HG03045 (cell line): ENCODE results near the gene ARHGAP11B.
A peak's percentile ranks its signal among the peaks of the same experiment; 100 is the strongest.
"Not testable (repeated sequence)": the region's sequence is repeated elsewhere in the genome, so short reads cannot be mapped to it uniquely, and the experiment has no call there.

Experiments used
- ATAC-seq: cut with Tn5 transposase; IDR thresholded peaks from one replicate; pipeline ENCODE4 v1.9.1; 2021; ENCODE audit warnings: mild to moderate bottlenecking, moderate library complexity; ENCODE audit not compliant: unreplicated experiment

Gene ARHGAP11B

DNA sequence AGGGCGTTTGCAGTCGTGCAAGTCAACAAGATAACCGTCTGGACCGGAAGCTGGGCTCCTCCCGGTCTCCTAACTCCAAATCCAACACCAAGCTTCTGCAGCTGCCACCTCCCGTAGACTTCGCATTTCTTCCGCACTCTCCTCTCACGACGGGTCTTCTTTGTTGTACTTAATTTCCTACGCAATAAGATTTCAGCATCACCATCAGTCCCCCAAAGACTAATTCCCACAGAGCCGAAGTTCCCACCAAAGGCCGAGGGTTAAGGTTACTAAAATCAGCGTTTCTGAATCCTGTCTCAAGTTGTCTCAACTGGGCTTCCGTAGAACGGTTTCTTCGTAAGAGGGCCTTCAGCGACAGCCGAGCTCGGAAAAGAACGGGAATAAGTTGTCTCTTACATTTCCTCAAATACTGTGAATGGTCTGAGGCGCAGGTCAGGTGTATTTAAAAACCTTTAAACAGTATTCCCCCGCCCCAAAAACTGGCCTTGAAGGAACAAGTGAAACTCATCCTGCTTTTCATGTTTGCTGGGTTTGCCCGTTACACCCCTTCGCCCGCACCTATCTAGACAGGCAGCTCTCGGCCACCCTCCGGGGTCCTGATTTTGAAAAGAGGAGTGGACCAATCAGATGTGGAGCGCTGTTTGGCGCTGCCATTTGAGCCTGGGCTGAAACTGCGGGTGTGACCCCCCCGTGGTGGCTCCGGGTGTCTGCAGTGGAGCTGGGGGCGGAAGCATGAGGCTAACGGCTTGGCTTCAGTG, at the start of gene ARHGAP11B:
Gene ARHGAP11B (plus strand): TSS at position 693 of the 758 bp plus-strand sequence.
- peak; percentile 93 for ATAC-seq

DNA sequence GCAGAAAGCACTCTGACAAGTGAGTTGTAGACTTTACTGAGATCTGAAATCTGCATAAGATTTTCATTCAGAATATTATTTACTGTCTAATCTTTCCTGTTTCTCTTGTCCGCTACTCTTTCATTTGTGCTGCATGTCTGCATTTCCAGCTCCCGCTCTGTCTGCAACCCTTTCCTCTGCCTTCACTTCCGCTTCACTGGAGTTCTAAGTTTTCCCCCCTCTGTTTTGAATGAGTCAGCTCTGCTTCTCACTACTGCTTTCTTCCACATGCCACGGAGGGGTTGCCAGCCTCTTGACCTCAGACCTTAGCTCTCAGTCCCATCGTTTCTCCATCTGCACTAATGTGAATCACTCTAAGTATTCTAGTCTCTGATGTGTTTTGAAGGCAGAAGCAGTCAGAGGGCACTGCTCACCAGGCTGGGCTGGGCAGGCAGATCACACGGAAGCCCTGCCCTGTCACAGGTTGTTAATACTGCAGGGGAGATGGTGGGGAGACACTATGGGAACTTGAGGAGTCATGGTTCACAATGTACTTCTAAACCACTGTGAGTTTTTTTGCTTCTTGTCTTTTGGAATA, 46.4 kb upstream of the ARHGAP11B start:
- not testable (repeated sequence) for ATAC-seq

GRCh38 chr15:30580716-30581115, 45.2 kb upstream of the ARHGAP11B start:
- ATAC-seq: not testable (repeated sequence)

GRCh38 chr15:30598953-30599352, 27.0 kb upstream of the ARHGAP11B start:
- ATAC-seq: not testable (repeated sequence)

- not testable (repeated sequence) for ATAC-seq
Measured at GRCh38 chr15:30603796-30604195, 22.1 kb upstream of the ARHGAP11B start, which contains the start of gene GOLGA8H. Gene GOLGA8H (plus strand): TSS chr15:30604028. CDS start chr15:30604126, 98 bp downstream.

DNA sequence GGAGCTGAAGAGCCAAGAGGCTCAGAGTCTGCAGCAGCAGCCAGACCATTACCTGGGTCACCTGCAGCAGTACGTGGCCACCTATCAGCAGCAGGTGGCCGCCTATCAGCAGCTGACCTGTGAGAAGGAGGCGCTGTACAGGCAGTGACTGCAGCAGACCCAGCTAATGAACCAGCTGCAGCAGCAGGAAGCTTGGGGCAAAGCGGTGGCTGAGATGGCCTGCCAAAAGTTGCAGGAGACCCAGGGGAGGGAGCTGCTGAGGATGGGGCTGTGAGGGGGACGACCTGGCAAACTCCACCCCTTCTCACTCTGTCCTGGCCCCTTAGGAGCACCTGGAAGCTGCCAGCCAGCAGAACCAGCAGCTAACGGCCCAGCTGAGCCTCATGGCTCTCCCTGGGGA, 13.7 kb upstream of the ARHGAP11B start:
- ATAC-seq: not testable (repeated sequence)

DNA sequence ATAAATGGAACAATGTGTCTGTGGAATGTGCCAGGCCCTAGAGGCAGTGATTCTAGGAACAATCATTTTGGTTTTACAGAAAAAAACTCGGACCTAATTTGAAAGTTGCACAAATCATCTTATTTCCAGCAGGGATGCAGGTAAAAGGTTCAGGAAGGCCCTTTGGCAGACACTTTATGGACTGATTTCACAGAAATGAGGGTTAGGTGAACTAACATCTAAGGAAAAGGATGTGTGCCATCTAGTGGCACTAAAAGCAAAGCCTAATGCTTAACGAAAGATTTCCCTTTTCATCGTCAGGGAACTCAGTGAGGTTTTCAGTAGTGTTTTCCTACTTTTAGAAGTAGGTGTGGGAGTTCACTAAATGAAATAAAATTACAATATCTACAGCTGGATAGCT, 4.6 kb upstream of the ARHGAP11B start:
- not testable (repeated sequence) for ATAC-seq

- ATAC-seq: peak; percentile 14
Measured at GRCh38 chr15:30626194-30626565, 252 bp downstream of the ARHGAP11B start.

- ATAC-seq: not testable (repeated sequence)
Measured at GRCh38 chr15:30626632-30627031, 704 bp downstream of the ARHGAP11B start.

DNA sequence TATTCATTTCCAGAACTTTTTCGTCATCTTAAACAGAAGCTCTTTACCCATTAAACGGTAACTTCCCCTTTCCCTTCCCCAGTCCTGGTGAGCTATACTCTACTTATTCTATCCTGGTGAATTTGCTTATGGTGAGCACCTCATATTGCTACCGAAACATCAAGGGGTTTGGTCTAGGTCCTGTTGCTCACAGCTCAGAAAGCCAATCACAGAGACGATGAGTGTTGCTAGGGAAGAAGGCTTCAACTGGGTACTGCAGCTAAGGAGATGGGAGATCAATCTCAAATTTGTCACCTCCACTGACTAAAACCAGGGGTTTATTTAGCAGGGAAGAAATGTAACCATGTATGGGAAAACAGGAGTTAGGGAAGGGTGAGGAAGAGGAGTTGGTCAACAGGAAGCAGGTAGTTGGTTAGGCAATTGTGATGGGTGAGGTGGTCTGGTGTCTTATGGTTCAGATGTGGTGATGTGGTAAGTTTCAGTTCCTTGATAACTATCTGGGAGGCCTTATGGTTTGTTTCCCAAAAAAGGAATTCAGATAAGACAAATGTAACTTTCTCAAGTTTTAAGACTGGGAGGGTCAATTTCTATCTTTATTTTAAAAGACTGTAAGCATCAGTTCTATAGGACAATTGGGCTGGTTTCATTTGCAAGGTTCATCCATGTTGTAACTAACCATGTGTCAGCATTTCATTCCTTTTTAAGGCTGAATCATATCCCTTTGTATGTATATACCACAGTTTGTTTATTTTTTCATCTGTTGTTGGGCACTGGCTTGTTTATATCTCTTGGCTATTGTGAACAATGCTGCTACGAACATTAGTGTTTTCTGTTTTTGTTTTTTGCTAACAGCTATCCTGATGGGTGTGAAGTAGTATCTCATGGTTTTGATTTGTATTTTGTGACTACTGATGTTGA, 24.3 kb downstream of the ARHGAP11B start:
- peak; percentile 74 for ATAC-seq

DNA sequence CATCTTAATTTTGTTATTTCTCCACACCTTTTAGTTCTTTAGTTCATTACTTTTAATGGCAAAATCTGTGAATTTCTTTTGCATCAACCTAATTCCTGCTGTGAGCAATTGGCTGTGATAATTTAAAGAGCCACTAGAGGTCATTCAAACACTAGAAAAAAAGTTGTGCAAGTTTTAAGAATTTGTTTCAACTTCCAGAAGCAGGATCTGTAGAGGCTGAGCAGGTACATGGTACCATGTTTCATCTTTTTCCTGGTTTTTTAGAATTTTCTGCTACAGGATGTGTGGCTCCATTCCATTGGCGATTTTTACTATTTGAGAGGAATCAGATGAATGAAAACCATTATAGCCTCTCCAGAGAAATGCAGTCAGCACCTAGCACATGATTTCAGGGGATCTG, 35.2 kb downstream of the ARHGAP11B start:
- not testable (repeated sequence) for ATAC-seq

GRCh38 chr15:30669621-30670020, 43.7 kb downstream of the ARHGAP11B start:
- ATAC-seq: not testable (repeated sequence)

DNA sequence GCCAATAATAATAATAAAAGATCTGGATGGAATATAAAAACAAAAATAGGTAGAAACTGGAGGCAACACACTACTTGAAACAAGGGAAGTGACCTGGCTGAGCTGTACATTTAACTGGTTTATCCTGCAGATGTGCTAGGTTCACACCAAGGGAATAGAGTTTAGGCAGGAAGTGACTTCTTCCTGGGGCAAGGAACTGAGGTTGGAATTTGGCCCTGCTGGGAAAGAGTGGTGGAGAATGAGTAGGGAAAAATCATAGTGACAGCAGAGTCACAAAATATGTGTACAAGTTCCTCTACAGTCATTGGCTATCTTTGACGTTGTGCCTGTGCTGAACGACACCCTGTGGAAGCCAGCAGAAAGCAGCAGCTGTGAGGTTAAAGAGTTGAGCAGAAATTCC, 44.1 kb downstream of the ARHGAP11B start:
- no peak for ATAC-seq

- ATAC-seq: no peak
Measured at GRCh38 chr15:30671309-30671708, 45.4 kb downstream of the ARHGAP11B start.

- no peak for ATAC-seq
Measured at GRCh38 chr15:30675126-30675525, 49.2 kb downstream of the ARHGAP11B start.

- ATAC-seq: not testable (repeated sequence)
Measured at GRCh38 chr15:30675891-30676290, 50.0 kb downstream of the ARHGAP11B start.

- not testable (repeated sequence) for ATAC-seq
Measured at GRCh38 chr15:30680997-30681396, 55.1 kb downstream of the ARHGAP11B start.

GRCh38 chr15:30685709-30686285, 59.9 kb downstream of the ARHGAP11B start:
- ATAC-seq: not testable (repeated sequence)

- not testable (repeated sequence) for ATAC-seq
Measured at GRCh38 chr15:30686651-30687050, 60.7 kb downstream of the ARHGAP11B start.
